ENCODE results near the gene EIF4EBP3.

GRCh38 chr5:140554454-140554853, 7.0 kb downstream of the EIF4EBP3 start:
- TF ChIP-seq CTCF (IDR thresholded peaks at IDR 0.05; ENCODE audit: poor library complexity, severe bottlenecking) (no peak), EZH2 (IDR thresholded peaks at IDR 0.05; ENCODE audit: borderline replicate concordance, insufficient read depth, low read length, poor library complexity, severe bottlenecking) (no peak), REST (IDR thresholded peaks at IDR 0.05; ENCODE audit: borderline replicate concordance) (no peak)

Measured in neural cell (in vitro differentiated cells).